ENCODE measurements around the gene TULP4.
A peak's percentile ranks its signal among the peaks of the same experiment; 100 is the strongest.
"Not testable (repeated sequence)": the region's sequence is repeated elsewhere in the genome, so short reads cannot be mapped to it uniquely, and the experiment has no call there.

The TULP4 gene

DNA sequence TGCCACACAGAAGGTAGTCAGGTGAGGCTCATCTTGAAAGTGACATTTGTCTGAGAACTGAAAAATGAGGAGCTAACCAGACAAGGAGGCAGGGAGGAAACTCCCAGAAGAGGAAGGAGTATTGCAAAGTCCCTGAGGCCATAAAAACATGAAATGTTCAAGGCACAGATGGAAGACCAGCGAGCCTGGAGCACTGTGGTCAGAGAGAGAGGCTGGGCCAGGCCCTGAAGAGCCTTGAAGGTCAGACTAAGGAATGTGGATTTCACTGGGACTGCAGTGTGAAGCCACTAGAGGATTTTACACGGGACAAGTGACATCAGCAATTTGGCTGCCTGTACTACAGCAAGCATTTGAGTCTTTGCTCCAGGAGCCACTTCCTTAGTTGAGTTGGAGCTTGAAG is 226.5 kb downstream of the TULP4 start:
- no peak for DNase-seq

DNA sequence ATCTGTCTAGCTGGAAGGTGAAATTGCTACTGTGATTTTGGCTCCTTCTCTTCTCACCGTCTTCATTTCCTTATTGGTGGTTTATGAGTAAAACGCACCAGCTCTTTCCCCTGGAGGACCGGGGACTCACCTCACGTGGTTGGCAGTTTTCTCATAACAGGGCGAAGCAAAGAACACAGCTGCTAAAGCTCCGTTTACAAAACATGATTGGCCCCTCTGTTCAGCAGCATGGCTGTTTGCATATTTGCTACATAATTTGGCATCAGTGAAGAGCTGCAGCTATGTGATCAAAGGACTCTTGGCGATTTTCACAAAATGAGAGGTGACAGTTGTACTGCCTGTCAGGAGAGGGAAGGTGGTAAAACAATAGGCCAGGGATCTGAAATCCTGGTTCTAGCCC is 227.1 kb downstream of the TULP4 start:
- DNase-seq, result no peak

DNA sequence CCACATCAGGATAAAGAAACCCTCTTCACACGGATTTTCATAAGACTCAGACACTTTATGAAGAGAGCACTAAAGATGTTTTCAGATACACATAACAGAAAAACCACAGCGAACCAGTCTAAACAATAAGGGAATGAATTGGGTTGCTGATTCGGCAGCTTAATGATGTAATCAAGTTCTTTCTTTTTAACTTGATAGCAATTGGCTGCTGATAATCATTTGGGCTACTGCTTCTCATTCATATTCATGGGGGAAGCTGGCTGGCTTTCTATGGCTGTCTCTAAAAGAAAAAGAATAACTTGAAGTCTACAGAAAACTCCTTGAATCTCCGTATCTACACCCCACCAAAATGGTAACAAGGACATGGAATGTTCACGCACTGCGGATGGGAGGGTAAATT is 227.6 kb downstream of the TULP4 start:
- no peak for DNase-seq

DNA sequence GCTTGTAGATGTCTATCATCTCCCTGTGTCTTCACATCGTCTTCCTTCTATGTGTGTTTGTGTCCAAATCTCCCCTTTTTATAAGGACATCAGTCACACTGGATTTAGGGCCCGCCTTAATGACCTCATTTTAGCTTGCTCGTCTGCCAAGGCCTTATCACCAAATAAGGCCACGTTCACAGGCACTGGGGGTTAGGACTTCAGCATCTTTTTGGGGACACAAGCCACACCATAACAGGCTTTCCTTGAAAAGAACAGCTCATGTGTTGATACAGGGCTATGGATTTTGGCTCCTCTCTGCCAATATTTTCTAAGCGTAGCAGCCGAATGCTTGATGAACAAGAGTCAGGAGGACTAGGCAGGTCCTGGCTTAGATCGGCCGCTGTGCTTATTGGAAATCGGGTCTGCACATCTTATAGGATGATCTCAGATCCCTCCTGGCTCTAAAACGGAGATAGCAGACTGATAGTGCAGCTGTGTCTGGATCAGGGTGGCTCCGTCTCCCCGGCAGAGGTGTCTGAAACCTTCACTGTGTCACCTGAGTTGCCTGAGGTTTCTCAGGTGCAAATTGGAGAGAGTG is 231.4 kb downstream of the TULP4 start:
- DNase-seq, result no peak

DNA sequence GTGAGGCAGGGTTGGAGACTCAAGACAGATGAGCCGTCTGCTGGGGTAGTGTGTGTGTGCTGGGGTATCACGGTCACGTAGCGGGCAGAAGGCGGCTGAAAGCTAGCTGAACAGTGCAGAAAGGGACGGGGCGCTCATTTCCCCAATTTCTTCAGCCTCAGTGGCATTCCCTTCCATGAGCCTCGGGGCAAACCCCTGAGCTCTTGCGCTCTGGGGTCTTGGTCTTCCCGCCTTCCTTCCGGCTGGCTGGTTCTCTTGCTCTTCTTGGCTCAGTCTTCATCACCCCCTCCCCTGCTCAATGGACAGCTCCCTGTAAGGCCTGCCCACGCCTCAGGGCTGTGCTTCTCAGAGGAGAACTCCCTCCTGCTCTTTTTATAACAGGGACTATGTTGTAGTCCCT is 232.2 kb downstream of the TULP4 start:
- no peak for DNase-seq

DNA sequence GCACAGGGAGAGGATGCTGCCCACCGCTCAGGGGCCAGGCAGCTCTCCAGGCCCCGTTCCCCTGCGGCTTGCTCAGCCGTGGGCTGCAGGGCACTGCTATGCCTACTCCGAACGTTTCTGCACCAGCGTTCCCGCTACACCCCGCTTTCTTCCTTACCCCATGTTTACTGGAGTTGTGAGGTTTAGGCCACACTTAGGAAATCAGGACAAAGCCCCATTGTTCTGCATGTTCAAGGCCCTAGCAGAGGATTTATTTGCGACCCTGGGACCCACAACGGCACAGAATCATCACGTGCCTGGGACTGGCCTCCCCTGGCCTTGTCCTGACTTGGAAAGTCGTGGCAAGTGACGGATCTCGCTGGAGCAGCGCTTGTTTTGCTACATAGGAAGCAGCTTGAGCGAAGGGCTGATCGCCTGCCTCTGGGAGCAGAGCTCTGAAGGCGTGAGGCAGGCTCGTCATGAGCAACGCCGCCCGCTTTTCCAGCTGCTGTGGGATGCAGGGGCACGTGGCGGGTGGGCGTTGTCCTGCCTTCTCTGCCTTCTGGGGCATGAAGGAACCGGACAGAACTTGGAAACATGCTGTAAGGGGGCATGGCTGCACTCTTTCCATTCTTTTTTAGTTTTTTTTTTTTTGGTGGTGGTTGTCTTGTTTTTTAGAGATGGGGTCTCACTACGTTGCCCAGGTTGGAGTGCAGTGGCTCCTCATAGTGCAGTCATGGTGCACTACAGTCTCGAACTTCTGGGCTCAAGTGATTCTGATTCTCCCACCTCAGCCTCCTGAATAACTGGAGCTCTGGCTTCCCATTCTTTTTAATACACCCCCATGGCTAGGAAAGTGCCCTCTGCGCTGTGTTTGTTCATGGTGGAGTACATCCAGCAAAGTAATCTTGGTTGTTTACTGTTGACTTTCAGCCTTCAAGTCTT is 233.0 kb downstream of the TULP4 start:
- DNase-seq, result no peak

DNA sequence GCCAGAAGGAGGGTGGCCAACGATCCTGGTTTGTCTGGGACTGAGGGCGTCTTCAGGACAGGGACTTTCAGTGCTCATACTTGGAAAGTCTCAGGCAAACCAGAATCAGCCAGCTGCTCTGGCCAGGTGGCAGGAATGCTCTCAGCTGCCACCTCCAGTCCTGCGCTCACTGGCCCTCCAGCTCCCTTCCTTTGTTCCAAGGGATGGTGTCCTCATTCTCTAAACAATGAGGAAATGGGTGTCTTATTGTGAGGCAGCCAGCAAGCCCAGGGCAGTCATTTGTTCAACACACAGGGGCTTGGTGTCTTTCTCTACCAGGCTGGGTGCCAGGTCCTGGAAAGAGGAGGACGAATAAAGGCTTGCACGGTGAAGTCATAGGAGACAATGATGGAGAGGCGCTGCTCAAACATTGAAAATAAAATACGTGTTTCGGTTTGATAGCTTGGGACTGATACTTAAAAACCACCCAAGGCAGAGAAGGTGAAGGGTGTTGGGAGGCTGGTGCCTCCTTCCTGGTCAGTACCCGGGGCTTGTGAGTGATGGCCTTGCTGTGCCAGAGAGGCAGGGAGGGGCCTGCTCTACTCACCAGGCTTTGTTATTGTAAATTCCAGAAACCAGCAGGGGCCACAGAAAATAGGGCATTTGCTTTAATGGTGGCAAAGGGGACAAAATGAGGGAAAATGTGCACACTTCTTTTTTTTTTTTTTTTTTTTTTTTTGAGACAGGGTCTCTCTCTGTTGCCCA is 236.3 kb downstream of the TULP4 start:
- no peak for DNase-seq

DNA sequence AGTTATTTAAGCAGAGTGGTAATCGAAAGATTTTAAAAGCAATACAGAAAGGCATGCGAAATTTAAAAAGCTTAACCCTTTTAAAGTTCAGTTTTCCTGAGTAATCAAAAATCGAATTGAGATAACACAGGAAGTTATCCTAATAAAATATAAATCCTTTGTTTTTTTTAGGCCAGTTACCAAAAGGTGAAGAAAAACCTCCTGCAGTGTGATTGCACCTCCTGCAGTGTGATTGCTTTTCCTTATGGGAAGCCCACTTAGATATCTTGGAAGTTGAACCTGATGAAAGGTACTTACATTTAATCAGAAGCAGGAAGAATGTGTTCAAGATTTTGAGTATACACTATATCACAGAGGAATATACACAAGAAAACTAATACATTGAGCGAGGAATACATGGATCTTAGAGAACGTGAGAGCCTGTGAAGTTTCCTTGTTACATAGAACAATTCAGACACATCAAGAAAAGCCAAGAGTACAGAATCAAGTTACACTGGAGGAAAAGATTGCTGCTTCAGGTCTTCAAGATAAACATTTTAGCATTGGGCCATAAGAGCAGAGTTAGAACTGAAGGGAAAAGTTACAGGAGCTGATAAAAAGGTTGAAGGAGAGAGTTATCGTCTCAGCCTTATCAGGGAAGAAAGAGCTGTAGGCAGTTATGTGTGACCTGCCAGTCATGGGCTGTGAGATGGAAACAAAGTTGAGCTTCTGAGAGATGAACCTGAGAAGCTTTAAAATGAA is 240.0 kb downstream of the TULP4 start:
- no peak for DNase-seq

DNA sequence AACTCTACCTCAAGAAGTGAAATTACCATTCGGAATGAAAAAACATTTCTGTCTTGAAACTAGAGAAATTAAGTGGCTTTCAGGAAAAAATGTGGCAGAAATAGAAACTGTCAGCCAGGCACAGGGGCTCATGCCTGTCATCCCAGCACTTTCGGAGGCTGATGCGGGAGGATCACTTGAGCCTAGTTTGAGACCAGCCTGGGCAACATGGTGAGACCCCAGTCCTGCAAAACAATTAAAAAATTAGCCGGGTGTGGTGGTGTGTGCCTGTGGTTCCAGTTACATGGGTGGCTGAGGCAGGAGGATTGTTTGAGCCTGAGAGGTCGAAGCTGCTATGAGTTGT is 240.5 kb downstream of the TULP4 start:
- no peak for DNase-seq

DNA sequence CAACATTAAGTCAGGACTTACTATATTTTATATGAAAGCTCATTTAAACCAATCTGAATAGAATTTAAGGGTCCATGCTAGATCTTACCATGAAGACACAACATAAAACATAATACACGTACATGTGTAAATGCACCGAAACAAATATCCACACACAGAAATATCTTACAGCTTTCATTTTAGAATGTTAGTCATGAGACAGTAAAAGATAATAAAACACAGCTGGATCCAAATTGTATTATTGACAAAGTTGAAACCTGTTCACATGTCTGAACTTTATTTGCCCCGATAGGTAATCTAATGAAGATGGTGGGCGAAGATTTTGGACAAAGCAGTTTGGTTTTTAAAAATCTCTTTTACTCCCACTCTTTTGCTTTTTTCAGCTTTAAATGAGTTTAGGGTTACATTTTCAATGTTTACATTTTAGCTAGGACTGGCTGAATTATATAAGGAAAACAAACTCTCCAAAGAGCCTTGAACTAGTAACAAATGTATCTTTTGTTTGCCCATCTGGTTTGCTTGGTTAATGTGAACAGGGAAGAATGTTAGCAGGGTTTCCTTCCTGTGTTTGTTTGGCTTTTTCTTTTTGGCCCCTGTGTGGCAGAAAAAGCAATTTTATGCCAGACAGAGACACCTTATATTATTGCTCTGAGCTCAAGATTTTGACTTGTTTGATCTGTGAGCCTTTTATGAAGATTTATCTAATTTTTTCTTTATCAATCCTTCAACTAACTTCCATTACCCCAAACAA is 242.5 kb downstream of the TULP4 start:
- no peak for DNase-seq

DNA sequence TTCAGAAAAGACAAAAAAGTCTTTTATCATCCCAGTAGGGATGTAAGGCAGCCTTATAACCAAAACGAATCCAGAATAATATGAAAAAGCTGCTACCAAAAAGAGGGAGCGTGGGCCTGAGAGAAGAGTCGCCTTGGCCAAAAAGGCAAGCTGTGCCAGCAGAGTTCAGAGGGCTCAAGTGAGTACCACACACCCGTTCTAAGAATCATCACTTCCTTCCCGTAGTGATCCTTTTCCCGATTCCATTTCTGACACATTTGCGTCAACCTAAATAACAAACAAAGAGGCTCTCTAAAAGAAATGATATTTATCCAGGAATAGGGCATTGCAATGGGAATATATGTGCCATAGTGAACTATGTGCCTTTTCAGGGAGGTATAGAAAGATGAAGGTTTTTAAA is 243.8 kb downstream of the TULP4 start:
- DNase-seq, result no peak

DNA sequence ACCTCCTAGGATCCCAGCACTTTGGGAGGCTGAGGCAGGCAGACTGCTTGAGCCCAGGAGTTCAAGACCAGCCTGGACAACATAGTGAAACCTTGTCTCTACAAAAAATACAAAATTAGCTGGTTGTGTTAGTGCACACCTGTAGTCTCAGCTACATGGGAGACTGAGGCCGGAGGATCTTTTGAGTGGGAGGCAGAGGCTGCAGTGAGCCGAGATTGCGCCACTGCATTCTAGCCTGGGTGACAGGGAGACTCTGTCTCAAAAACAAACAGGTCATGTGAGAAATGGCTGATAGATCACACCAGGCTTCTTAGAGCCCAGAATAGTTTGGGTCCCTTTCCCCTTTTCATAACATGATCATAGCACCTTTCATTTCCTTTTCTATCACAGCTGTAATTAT is 244.8 kb downstream of the TULP4 start:
- DNase-seq, result not testable (repeated sequence)

DNA sequence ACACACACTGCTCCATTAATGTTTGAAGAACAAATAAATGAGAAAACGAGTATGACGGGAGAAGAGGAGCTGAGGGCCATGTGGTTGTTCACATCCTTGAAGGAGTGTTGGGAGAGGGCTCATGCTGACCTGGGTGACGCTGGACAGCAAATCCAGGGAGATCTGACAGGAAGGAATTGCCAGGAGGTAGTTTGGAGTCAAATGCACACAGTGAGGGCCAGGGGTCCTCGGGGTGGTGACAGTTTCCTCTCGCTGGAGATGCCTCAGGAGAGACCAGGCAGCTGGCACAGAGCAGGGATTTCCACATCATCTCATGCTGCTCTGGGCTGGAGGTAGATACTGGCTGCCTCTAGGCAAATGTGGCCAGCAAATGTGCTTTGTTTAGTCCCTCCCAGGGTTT is 245.7 kb downstream of the TULP4 start:
- DNase-seq, result no peak

DNA sequence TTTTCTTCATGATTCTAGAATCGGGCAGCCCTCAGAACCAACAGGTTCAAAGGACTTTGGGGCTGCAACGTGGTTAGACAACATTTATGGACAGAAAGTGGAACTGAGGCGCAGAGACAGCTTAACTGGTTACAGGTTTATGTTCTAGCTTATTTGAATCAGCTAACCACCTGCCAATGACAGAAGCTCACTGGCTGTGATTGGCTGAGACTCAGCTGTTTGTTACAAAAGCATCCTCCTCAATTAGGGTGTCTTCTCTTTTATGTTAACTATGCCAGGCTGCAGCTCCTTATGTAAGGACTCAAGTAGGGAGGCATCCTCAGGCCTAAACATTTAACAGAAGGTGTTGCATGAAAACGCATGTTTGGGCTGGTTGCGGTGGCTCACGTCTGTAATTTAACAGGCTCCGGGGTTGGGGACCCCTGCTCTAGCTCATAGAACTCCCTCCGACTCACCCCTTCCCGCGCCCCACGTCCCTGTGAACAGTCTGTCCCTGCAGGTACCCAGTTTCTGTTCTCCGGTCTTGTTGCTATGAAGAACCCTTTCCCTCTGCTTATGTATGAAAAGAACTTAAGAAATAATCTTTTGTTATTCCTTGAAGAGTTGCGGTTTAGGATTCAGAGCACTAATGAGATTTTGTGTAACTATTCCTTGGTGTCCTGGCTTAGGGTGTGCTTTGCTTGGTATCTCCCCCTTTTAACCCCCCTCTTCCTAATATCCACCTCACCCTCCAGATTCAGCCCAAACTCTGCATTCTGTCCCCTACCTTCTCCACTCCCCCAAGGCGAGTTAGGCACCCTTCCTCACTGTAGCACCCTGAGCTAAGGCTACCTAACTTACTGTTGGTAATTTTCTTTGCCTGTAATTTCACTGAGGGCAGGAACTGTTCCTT is 246.4 kb downstream of the TULP4 start:
- DNase-seq, result no peak

DNA sequence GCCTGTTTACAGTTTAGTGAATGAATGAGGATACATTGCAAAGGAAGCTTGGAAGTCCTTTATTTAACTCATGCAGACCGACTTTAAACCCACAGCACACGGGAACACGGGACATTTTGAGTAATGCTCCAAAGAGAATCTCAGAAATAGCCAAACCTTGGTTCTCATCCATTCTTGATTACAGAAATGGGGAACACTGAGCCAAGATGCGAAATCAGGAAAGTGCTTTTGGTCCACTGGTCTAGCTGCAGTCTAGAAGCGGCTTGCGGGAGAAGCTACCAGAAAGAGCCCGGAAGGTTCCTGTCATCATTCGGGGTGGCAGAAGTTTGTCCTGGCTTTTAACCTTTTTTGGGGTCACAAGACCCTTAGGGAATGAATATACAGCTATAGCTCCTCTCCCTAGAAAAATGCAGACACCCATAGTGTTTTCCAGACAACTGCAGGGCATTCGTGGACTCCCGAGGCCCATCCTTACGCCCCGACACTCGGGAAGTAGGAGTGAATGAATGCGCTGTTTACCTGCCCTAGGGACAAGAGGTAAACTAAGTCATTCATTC is 247.2 kb downstream of the TULP4 start:
- no peak for DNase-seq

DNA sequence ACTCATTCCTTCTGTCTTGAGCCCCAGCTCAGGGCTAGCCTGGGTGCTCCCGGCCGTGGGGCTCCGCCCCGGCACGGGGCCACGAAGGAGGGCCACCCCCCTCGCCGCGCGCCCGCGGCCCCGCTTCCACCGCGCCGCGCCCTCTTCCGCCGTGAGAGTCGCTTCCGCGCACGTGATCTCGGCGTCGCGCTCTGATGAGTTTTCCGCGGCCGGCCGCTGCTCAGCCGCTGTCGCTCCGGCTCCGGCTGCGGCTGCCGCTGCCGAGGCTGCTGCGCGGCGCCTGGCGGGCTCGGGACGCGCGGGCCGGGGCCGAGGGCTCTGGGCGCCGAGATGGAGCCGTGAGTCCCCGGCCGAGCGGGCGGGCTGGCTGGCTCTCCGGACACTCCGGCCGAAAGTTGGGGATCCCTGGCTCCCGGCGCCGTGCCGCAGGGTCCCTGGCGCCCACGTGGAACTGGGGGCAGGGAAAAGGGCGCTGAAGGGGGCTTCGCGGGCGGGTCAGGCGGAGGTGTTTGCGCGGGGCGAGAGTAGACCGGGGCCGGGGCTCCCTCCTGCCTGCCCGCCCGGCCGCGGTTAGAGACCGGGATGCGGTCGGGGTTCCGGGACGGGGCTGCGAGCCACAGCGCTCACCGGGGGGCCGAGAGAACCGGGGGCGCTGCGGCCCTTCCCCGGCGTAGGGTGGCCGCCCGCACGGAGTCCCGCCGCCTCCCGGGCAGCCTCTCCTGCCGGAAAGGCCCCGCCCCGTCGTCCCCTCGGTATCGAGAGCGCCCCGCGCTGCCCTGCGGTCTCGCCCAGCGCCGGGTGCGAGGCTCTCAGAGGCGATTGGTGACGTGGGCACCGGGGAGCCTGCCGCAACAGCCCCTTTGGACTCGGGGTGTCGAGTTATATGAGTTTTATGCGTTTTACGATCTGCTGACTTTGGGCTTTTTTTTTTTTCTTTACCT is 247.9 kb downstream of the TULP4 start, which contains the start of gene TMEM181:
TMEM181 (plus strand) TSS at position 197 of the 941 bp plus-strand sequence; CDS start at position 331, 134 bp downstream.
- DNase-seq, result peak; percentile 89

DNA sequence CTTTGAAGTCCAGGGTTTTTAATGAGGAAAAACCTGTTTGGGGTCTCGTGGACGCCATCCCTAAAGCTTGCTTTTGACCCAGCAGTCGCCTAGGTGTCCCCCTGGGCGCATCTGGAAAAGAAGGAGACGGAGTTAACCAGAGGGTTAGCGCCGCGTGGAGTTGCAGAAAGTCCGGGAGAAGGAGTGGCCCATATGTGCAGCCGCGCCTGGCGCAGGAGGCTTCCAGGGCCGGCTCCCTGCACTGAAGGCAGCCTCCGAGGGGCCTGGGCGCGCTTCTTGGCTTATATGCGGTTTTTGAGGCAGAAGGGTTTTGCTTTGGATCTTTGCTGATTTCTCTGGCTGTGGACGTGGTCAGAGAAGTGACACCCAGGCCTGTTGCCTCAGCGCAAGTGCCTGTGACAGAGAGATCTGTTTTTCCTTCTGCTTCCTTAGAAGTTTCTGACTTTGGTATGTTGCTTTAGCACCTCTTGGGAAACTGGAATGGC is 248.6 kb downstream of the TULP4 start:
- no peak for DNase-seq
